ENCODE measurements around the gene DPEP2.

DNA sequence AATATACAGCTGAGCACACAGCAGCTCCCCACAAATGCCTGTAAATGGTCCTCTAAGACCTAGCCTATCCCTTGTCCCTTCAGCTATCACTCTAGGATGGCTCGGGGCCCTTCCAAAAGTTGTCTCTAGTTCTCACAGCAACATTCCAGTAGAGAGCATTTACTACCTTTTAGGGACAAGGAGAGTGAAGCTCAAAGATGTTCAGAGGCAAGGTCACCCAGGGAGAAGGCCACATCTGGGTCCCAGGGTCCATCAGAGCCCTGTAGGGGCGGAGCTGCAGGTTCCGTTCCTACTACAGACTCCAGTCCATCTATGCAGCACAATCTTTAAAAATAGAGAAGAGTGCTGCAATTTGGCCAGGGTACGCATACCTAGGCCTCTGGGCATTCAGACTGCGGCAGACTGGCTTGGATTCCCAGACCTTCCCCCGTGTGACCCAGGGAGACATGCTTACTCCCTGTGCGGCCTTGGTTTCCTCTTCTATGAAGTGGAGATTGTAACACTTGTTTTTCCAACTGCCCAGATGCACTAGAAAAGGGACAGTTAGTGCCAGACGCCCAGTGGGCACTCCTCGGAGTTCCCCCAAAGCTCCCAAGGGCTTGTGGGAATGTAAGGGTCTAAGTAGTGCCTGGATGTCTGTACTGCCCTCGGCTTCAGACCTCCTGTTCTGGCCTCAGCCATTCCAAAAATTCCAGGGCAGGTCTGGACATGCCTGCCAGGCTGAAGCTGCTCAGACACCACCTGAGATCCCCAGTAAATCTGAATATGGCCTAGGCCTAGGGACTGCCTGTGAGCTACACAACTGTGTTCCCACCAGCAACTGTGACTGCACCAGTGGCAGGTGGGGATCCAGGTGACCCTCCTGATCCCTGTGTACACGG lies 33.4 kb downstream of the DPEP2 start:
- TF ChIP-seq POLR2A (IDR thresholded peaks at IDR 0.05; ENCODE audit: low read depth, low read length) (no peak), TAF1 (IDR thresholded peaks at IDR 0.05; ENCODE audit: low read depth, low read length) (no peak), POLR2AphosphoS5 (IDR thresholded peaks at IDR 0.05; ENCODE audit: low read depth, low read length) (no peak), PAX5 (IDR thresholded peaks at IDR 0.05; ENCODE audit: insufficient read depth, low read length, severe bottlenecking) (no peak)

Data from GM12891 (cell line).